Skin epidermis (tissue), 12 donors: ENCODE data around the gene GRPEL1.

Source experiments
- H3K27ac ChIP-seq, 21 experiments: fragments of 200-600 bp; sonication (generic) in 11 of 21; one replicate each; pipeline ENCODE4 v1.5.0; 2020; ENCODE audit warnings: mild to moderate bottlenecking in 3 of 21, inconsistent platforms in 2 of 21, moderate library complexity in 2 of 21
- H3K4me3 ChIP-seq, 7 experiments: fragments of 200-600 bp; sonication (generic) in 2 of 7; one replicate each; pipeline ENCODE4 v1.5.0; 2020; ENCODE audit warnings: inconsistent platforms in 2 of 7, mild to moderate bottlenecking in 2 of 7, moderate library complexity in 1 of 7

GRPEL1 gene

DNA sequence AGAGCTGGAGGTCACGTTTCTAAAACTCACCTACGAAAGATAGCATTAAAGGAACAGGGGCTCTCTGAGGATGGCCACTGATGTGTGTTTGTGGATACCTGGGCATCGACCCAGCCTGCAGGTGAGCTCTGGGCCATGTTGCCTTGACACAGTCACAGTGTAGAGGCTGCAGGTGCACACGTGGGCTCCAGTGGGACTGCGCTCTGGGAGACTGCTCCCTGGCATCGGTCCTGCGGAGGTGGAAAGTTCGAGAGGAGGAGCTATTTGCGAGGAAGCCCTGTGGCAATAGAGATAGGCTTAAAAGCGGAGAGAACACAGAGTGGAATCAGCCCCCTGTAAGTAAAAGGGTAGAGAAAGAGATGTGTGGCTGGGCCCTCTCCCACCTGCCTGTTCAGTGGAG, 37.0 kb downstream of the GRPEL1 start:
- no peak overlapping the region for H3K27ac ChIP-seq
- no peak overlapping the region for H3K4me3 ChIP-seq

DNA sequence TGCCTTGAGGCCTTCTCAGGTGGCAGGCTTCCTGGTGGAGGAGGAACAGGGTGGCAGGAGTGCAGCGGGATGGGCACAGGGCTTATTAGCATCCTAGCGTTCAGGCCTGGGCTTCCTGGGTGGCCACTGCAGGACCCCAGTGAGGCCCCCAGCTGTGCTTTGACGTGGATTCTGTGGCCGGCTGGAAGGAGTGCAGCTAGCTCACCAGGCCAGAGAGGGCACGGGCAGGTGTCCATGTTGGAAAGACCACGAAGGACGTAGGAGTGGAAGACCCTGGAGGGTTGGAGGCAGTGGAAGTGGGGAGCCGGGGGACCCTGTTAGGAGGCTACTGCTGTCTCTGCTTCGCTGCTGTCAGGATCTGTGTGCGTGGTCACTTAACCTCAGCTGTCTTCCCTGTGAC, 37.9 kb downstream of the GRPEL1 start:
- Histone ChIP-seq H3K27ac (peak overlapping the region in 1 of 21 experiments; percentile 16), H3K4me3 (no peak overlapping the region)

DNA sequence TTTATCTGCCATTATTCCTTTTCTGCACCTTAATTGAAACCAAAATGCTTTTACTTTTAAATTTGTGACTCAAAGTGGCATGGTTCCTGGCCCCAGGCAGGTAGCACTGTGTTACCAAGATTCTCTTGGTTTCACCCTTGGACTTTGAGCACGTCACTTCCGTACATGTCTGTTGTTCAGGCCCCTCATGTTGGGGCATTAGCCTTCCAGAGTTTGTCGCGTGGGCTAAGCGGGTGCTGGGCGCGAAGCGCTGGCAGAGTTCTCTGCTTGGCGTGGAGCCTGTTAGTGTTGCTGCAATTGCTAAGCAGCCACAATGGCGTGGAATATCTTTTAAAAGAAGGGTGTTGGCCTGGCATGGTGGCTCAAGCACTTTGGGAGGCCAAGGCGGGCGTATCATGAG, 38.7 kb downstream of the GRPEL1 start:
- H3K4me3 ChIP-seq = no peak overlapping the region

DNA sequence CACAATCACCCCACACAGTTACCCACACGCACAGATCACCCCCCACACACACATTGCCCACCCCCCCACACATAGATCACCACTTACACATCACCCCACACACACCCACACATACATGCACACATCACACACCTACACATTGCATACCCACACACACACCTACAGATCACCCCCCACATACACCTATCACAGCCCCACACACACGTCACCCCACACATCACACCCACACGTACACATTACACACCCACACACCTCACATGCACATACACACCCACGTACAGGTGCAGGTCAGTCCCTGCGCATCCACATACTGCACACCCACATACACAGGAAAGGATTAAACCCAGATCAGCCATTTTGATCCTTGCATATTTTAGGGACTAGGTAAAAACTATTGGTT, 40.0 kb downstream of the GRPEL1 start:
- Histone ChIP-seq H3K4me3 (no peak overlapping the region), H3K27ac (no peak overlapping the region)

More for the DNA sequence above, 38.7 kb downstream of the GRPEL1 start:
- H3K27ac ChIP-seq = peak overlapping the region in 2 of 21 experiments; percentile 16 to 27

DNA sequence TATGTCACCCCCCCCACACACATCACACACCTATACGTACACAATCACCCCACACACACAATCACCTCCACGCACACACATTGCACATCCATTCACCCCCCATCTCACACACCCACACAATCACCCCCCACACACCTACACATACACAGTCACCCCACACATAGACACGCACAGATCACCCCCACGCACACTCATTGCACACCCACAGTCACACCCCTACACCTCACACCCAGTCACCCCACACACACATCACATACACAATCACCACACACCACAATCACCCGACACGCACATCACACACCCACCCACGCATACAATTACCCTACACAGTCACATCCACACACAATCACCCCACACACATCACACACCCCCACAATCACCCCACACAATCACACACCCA, 40.6 kb downstream of the GRPEL1 start:
- Histone ChIP-seq H3K4me3 (no peak overlapping the region), H3K27ac (no peak overlapping the region)

DNA sequence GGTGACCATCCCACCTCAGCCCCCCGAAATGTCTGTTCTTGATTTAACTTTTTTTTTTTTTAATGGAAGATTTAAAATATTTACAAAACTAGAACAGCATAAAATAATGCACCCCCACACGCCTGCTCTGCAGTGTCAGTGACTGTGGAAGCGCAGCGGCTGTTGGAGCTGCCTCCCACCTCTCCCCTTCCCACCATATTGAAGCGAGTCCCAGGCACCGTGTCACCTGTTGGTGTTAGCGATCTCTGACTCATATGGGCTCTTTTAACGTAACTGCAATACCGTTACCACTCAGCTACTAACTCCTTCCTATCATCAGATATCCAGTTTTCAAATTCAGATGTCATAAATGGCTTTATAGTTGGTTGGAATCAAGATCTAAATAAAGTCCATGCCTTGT, 41.8 kb downstream of the GRPEL1 start:
- Histone ChIP-seq H3K4me3 (no peak overlapping the region), H3K27ac (no peak overlapping the region)

DNA sequence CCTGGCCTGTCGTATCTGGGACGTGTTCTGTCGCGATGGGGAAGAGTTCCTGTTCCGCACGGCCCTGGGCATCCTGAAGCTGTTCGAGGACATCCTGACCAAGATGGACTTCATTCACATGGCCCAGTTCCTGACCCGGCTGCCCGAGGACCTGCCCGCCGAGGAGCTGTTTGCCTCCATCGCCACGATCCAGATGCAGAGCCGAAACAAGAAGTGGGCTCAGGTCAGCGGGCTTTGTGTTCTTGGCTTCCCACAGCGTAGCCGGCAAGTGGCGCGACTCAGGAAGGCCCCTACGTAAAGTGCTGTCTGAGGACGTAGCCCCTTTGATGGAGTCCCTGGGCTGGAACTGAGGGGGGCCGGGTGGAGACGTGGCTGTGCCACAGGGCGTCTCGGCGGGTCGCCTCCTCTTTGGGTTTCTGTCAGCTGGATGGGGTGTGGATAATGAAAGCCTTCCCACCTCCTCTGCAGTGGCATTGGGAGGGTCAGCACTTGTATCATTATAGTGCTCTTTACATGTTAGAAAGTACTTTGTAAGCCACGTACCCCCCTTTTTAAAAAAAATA, 42.7 kb downstream of the GRPEL1 start:
- Histone ChIP-seq H3K27ac (no peak overlapping the region), H3K4me3 (no peak overlapping the region)

DNA sequence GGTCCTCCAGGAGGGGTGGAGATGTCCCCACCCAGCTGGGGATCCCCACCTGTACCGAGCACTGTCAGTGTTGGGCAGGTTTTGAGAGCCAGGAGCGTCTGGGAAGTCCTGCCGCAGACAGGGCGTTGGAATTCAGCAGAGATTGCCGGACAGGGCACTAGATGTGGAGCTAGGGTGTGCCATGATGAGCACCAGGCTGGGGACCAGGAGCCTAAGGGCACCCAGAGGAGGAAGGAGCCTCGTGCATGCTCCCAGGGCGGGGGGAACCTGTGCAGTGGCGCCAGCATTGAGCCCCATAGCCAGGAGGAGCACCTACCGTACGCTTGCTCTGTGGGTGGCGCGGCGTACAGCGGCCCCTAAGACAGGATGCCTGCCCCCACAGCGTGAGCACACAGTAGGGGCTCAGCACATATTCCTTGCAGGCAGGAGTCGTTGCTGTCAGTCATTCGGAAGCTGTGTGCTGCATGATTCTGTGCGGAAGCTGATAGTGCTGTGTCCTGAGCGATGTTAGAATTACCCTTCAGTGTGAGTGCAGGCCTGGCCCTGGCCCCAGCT, 43.5 kb downstream of the GRPEL1 start:
- Histone ChIP-seq H3K4me3 (no peak overlapping the region), H3K27ac (no peak overlapping the region)

DNA sequence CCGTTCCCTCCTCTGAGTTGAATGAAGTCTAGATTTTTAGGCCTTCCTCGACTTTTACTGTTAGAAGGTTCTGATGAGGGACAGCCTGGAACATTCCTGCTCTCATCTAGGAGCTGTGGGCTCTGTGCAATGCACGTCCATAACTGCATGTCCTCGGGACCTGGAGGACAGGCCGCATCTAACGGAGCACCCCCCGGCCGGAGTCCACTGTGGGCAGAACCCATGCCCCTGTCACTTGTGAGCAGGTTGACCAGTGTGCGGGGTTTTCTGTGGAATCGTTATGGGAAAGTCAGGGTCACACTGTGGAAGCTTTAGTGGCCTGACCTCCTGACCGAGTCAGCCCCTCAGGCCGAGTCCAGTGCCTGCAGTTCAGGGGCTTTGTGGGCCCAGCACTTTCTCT, 44.0 kb downstream of the GRPEL1 start:
- Histone ChIP-seq H3K27ac (no peak overlapping the region), H3K4me3 (no peak overlapping the region)

DNA sequence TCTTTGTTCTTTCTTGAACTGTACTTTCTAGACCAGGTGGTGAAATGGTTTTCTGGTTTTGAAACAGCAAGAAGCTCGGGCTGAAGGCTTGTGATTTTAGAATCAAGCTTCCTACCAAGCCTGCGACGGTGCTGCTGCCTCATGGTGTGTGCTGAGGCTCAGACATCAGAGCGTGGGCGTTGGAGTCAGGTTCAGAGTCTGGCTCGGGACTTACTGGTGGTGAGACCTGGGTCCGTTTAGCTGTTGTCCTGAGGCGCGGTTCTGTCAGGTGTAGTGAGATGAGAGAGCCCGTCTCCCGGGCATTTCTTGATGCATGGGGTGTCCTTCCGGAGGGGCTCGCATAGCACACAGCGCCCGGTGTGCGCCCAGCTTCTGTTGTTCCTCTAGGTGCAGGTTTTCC, 44.4 kb downstream of the GRPEL1 start:
- no peak overlapping the region for H3K27ac ChIP-seq
- no peak overlapping the region for H3K4me3 ChIP-seq

DNA sequence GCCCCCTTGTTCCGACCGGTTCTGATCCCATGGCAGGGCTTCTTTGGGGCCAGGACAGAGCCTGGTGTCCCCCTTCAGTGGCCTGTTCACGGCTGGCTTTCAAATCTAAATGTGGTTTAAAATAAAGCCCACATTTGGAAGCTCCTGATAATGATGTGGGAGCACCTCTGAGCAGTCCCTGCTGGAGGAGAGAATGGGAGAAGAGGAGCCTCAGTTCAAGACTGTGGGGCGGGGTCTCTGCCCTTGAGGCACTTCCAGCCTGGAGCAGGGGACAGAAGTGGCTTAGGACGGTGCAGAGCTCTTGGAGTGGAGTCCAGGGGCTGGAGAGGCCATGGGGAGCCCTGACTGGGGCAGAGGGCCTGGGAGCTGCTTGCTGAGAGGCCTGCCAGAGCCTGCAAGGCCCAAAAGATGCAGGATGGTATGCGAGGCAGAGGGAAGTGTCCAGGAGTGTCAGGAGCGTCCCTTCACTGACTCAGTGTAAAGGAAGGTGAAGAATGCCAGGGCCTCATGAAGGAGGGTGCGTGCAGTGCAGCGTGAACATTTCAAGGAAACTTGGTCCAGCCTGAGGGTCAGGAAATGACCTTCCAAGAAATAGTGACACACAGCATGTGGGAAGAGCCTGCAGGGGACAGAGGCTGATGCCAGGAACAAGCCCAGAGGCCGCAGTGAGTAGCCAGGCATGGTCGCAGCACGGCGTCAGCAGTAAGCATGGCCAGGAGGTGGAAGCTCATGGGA, 45.8 kb downstream of the GRPEL1 start:
- Histone ChIP-seq H3K27ac (peak overlapping the region in 1 of 21 experiments; percentile 34), H3K4me3 (no peak overlapping the region)

DNA sequence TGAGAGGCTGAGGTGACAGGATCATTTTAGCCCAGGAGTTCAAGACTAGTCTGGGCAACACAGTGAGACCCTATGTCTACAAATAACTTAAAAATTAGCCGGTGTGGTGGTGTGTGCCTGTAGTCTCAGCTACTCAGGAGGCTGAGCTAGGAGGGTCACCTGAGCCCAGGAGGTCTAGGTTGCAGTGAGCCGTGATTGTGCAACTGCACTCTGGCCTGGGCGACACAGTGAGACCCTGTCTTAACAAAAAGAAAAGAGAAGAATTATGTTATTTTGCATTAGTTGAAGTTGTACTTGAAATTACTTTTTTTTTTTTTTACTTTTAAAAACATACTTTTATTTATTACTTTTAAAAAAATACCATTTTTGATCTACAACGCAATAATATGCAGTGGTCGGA, 46.5 kb downstream of the GRPEL1 start:
- H3K4me3 ChIP-seq = no peak overlapping the region
- H3K27ac ChIP-seq = no peak overlapping the region

DNA sequence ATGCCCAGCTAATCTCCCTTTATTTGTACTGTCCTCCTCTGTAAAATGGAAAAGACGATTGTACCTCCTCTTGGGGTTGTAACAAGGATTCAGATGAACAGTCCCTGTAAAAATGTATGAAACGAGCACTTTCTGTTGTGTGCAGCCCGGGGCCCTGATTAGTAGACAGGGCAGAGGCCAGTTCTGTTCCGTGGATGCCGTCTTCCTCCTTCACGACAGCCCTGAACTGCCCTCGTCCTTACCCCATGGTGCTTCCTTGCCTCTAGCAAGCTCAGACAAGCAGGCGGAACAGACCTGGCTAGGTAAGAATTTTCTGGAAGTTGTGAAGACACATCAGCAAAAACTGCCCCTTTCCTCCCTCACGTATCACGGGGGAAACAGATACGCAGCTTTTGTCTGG, 47.0 kb downstream of the GRPEL1 start:
- Histone ChIP-seq H3K4me3 (no peak overlapping the region), H3K27ac (no peak overlapping the region)

DNA sequence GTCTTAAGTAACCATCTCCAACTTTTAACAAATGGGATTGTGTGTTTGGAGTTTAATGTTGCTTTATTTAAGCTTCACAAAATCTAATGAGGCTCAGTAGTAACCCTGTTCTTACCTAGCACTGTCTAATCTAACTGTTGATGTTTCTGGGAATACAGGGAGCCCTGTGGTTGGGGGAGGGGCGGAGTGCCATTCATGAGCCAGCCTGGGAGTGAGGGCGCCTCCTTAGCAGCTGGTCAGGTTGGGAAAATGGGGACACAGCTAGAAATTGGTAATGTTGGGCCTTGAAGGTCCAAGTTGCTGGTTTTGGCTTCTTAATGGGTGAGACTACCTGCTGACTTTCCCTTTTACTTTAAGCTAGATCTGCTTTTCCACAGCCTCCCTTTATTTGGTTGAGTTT, 47.6 kb downstream of the GRPEL1 start:
- Histone ChIP-seq H3K4me3 (no peak overlapping the region), H3K27ac (no peak overlapping the region)

DNA sequence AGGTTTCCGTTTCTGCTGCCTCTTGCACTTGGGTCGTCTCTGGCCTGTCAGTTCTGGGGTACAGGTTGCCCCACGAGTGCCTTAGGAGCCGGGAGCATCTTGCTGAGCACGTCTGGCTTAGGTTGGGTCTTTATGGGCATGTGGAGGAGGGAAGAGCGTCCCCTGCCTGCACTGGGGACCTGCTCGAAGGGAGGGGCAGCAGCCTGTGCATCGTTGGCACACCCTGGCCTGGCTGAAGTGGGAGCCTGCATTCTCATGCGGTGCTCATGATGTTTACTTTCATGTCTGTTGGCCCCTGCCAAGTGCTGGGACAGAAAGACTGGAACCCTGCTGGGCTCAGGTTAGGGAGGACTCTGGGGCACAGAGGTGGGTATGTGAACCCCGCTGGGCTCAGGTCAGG, 48.5 kb downstream of the GRPEL1 start:
- H3K27ac ChIP-seq = no peak overlapping the region
- H3K4me3 ChIP-seq = no peak overlapping the region

DNA sequence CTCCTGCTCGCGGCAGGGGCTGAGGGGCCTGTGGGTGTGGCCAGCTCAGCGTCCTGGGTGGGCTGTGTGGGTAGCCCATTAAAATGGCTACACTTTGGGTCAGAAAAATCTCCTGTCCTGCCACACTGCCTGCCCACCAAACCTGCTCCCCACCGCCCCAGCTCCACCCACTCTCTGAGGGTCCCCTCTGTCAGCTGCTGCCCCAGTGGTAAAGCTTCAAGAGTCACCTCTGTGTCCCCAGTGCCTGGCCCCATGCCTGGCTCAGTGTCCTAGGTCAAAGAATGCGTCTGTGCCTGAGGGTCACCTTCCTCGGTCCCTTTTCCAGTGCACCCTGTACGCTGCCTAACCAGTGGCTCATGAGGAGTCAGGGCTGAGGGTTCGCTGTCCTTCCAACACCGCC, 49.6 kb downstream of the GRPEL1 start:
- no peak overlapping the region for H3K4me3 ChIP-seq
- H3K27ac ChIP-seq = no peak overlapping the region

DNA sequence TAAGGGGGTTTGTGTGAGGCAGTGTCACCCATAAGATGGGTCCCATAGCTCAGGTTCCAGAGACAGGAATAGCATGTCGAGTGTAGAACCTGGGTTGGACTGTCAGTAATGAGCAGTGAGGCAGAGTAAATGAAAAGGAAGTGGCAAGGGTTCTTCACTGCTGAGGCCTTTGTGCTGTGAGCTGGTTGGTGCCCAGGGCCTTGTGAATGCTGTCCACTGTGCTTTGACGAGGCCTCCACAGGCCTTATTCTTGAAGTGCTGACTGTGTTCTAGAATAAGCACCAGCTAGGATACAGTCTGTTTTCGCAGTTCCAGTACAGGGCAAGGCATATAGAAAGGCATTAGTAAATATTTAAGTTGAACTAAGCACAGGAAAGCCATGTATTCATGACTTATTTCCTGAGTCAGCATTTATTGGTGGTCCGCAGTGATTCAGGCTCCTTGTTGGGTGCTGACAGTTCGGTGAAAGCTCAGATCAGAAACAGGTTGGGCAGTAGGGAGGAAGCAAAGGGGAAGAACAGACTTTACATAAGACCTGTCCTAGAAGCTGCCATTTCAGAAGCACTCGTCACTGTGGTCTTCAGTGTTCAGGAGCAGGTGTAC, 50.3 kb downstream of the GRPEL1 start:
- Histone ChIP-seq H3K27ac (no peak overlapping the region), H3K4me3 (no peak overlapping the region)

DNA sequence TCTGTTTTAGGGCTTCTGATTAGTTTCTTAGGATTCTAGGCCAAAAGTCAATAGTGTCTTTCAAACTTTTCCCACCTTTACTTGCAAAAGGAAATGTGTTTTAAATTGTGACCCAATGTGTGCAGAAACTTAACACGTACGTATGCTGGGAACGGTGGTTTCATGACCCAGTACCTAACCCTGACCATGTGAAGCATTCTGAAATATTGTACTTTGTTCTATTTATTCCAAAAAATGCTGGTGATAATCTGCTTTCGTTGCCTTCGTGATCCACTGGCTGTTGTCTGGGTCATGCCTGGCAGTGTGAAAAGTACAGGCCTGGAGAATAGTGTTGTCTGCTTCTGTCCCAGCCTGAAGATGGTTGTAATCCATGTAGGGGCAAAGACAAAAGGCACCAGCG, 51.4 kb downstream of the GRPEL1 start:
- H3K27ac ChIP-seq = no peak overlapping the region
- no peak overlapping the region for H3K4me3 ChIP-seq

DNA sequence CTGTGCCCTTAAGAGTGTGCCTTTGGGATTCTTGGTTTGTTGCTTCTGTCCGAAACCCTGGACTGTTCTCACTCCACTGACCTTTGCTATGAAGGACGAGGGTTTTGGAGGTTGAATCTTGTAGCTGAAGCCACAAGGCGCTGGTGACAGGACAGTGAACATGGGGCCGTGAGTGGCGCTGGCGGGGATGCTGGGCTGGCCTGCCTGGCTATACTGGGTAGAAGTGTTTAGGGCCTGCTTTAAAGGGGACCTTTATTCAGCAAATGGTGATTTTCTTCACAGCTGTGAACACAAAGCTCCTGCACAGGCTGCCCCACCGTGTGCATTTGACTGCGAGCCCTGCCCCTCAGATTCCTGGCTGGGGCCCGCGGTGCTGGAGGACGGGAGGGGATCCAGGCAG, 51.8 kb downstream of the GRPEL1 start:
- no peak overlapping the region for H3K4me3 ChIP-seq
- H3K27ac ChIP-seq = no peak overlapping the region

DNA sequence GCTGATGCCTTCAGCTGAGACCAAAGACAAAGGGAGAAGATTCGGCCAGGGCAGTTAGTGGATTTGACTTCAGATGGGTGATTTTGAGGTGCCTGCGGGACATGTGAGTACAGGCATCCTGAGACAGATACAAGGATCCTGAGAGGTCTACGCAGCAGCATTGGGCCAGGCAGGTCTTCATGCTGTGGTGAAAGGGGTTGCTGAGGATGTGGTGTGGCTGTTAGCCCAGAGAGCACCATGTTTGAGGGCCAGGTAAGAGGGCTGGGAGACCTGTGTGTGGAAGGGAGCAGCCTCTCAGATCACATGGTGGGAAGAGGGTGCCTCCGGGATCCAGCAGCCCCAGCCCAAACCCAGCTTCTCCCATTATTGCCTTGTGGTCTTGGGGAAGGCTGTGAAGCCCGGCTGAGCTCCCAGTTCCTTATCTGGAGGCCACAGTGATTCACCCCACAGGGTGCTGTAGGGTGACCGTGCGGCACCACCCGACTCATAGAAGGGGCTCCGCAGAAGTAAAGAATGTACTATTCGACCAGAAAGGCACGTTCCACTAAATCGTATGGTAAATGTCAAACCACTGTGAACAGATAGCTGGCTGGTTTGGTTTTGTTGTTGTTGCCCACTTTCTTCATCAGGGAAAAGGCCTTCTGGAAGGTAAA, 52.4 kb downstream of the GRPEL1 start:
- no peak overlapping the region for H3K27ac ChIP-seq
- no peak overlapping the region for H3K4me3 ChIP-seq

DNA sequence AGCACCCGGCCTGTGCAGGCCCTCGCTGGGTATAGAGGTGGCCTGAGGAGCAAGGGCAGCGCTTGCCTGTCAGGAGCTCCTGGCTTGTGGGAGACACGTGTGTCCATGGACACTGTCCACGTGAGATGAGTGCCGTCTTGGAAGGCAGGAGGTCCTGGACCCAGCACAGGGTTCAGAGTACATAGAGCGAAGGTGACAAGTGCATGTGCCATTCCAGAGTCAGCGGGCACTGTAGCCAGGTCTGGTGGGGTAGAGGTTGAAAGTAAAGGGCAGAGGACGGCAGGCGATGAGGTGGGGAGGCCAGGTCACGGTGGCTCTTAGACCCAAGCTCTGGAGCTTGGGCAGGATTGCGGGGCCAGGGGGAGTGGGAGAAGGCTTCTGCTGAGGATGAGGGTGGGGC, 53.0 kb downstream of the GRPEL1 start:
- Histone ChIP-seq H3K27ac (no peak overlapping the region), H3K4me3 (no peak overlapping the region)
